HG02938 (cell line): ENCODE results near the gene SHE.

Experiments used
- ATAC-seq: cut with Tn5 transposase; IDR thresholded peaks from one replicate; pipeline ENCODE4 v1.9.1; 2021; ENCODE audit warnings: mild to moderate bottlenecking, moderate library complexity; ENCODE audit not compliant: unreplicated experiment

The SHE gene

DNA sequence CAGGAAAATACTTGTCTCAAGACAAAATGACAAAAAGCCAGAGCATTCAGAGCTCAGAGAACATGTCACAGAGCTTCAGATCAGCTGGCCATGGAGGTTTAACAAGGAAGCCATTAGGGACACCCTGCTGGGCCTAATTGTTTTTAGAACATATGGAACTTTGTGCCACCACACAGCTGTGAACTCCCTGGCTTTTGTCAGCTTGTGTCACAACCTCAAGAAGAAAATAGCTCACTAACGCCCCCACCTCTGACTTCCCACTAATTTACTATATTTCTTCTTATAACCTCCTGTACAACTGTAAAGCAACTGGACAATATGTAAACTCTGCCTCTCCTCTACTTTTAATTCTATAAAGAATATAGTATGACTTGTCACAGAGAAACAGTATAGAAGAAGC is 21.2 kb downstream of the SHE start:
- no peak for ATAC-seq

- no peak for ATAC-seq
Measured at GRCh38 chr1:154479764-154480421, 22.3 kb downstream of the SHE start.

GRCh38 chr1:154478639-154479038 is 23.6 kb downstream of the SHE start:
- ATAC-seq, result no peak

DNA sequence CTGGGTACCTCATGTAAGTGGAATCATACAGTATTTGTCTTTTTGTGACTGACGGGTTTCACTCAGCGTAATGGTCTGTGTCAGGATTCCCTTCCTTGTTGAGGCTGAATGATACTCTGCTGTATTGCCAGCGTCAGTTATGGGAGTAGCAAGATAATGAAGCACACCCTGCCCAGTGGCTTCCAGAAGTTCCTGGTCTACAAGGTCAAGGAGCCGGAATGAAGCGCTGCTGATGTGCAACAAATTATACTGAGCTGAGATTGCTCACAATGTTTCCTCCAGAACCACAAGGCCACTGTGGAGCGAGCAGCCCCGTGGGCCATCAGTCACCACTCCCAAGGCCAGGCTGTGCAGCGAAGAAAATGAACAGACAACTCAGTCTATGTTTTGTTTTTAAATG is 24.2 kb downstream of the SHE start:
- no peak for ATAC-seq

GRCh38 chr1:154476791-154477190 is 25.4 kb downstream of the SHE start:
- ATAC-seq, result no peak

DNA sequence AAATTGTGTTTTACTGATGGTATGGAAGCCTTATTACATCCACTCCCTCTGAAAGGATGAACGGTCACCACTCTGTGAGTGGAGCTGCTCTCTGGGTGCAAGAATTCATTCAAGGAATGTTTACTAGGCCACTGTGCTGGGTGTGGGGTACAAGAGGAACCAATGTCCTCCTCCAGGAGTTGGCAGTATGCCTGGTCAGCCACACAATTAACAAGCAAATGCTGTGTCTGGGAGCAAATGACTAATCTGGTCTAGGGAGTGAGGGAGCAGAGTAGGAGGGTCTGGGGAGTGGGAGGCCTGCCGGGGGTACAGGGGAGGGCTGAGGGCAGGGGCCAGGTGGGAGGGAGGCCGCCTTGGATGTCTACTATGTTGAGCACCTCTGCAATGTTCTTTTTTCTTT is 27.4 kb downstream of the SHE start:
- ATAC-seq, result no peak

DNA sequence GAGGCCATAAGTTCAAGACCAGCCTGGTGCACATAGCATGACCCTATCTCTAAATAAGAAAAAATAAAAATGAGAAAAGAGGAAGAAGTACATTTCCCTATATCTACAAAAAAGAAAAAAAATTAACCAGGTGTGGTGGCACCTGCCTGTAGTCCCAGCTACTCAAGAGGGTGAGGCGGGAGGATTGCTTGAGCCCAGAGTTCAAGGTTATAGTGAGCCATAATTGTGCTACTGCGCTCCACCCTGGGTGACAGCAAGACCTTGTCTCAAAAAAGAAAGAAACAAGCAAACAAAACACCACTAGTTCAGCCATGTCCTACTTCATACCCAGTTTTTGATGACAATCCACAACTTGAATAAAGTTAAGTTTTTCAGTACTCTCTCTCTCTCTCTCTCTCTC is 30.9 kb downstream of the SHE start:
- no peak for ATAC-seq

- no peak for ATAC-seq
Measured at GRCh38 chr1:154469844-154470560, 32.2 kb downstream of the SHE start.

DNA sequence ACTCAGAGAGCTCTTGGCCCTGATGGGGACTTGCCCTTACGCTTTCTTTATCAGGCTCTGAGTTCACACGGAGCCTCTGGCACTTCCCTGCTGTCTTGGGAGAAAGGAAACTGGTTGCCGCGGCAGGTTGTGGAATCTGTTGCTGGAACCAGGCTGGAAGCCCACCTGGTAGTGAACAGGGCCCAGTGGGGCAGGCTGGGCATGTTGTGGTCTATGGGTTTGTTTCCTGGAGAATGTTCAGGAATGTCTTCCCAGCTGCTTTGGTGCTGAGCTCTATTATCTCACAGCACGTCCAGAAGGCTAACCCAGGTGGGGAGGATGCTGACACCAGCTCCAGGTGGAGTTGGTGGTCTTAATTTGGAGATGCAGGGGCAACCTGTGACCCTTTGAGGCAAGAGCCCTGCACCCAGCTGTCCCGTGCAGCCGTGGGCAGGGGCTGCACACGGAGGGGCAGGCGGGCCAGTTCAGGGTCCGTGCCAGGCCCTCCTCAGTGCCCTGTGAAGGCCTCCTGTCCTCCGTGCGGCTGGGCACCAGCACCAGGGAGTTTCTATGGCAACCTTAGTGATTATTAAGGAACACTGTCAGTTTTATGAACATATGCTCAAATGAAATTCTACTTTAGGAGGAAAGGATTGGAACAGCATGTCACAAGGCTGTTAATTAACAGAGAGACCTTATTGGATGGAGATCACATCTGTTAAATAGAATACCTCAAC is 33.5 kb downstream of the SHE start:
- no peak for ATAC-seq

- ATAC-seq, result no peak
Measured at GRCh38 chr1:154467434-154468102, 34.6 kb downstream of the SHE start.

DNA sequence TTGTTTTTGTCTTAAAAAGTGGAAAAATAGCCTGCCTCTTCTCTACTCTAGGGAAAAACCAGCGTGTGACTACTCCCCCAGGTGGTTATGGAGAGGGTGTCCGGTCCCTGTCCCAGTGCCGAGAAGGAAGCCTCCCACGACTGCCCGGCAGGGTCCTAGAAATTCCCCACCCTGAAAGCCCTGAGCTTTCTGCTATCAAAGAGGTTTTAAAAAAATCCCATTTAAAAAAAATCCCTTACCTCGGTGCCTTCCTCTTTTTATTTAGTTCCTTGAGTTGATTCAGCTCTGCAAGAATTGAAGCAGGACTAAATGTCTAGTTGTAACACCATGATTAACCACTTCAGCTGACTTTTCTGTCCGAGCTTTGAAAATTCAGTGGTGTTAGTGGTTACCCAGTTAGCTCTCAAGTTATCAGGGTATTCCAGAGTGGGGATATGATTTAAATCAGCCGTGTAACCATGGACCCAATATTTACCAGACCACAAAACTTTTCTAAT is 35.2 kb downstream of the SHE start:
- no peak for ATAC-seq

- no peak for ATAC-seq
Measured at GRCh38 chr1:154466206-154466605, 36.0 kb downstream of the SHE start.

GRCh38 chr1:154465621-154466195 is 36.5 kb downstream of the SHE start:
- no peak for ATAC-seq

DNA sequence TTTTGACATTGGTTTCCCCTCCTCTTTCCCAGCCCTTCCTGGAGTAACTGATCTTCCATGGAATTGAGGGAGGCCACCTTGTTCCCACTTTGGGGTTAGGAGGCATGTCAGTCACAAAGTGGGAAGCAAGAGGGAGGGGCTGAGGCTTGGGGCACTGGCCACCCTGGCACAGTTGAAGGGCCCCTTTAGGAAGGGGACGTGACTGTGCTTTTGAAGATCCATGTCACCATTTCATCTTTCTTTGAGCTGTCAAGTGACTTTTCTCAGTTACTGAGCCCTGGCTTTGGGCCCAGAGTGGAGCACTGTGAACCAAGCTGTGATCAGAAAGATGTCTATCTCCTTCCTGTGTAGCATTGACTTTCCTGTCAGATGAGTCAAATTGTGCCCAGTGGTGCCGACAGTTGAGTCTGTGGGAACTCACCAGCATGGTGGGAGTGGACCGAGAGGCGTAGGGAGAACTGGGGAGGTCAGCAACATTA is 38.7 kb downstream of the SHE start:
- ATAC-seq, result no peak

GRCh38 chr1:154460695-154461260 is 41.4 kb downstream of the SHE start:
- ATAC-seq, result no peak

DNA sequence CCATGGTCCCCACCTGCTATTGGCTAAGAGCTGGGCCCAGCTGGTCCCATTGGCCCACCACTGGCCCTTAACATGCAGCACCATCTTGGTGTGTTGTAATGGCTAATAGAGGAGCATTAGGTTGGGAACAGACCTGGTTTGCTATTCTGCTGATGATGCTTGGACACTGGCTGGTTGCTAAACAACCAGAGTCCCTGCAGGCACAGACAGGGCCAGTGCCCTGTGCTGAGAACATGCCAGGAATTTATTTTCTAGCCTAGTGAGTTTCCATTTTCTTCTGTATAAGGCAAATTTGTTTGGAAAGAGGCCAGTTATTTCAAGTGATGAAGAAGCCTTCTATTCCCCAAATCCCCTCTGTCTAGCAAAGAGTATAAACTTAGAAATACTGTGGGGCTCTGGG is 43.1 kb downstream of the SHE start:
- ATAC-seq, result no peak

- ATAC-seq, result no peak
Measured at GRCh38 chr1:154456631-154457030, 45.6 kb downstream of the SHE start.

GRCh38 chr1:154454386-154455120 is 47.7 kb downstream of the SHE start:
- no peak for ATAC-seq

- ATAC-seq, result no peak
Measured at GRCh38 chr1:154453574-154454352, 48.4 kb downstream of the SHE start.
